Neuron (in vitro differentiated cells): ENCODE results near the gene ANO9.
A peak's percentile ranks its signal among the peaks of the same experiment; 100 is the strongest.

ENCODE experiments used
- H2AFZ ChIP-seq: one replicate; pipeline ENCODE4 v1.6.1; 2013; ENCODE audit warnings: low read depth, mild to moderate bottlenecking, inconsistent platforms, low read length, moderate library complexity
- H3K27me3 ChIP-seq: one replicate; pipeline ENCODE4 v1.6.1; 2013; ENCODE audit warnings: low read length; ENCODE audit not compliant: insufficient read depth
- H3K36me3 ChIP-seq: one replicate; pipeline ENCODE4 v1.6.1; 2013; ENCODE audit warnings: low read length; ENCODE audit not compliant: insufficient read depth
- H3K4me1 ChIP-seq: one replicate; pipeline ENCODE4 v1.6.1; 2013; ENCODE audit warnings: low read length; ENCODE audit not compliant: insufficient read depth
- H3K4me3 ChIP-seq: 2 replicates; pipeline ENCODE4 v1.5.1; 2013; ENCODE audit warnings: mild to moderate bottlenecking, low read length, moderate library complexity
- H3K9me3 ChIP-seq: one replicate; pipeline ENCODE4 v1.6.1; 2013; ENCODE audit warnings: low read length

Gene ANO9

GRCh38 chr11:453564-453963 lies 11.8 kb upstream of the ANO9 start:
- peaks cover 10% of the 10 kb centered on the region for H3K4me1 ChIP-seq
- H3K9me3 ChIP-seq: no peaks in the 10 kb centered on the region
- peaks cover 15% of the 10 kb centered on the region for H3K36me3 ChIP-seq

DNA sequence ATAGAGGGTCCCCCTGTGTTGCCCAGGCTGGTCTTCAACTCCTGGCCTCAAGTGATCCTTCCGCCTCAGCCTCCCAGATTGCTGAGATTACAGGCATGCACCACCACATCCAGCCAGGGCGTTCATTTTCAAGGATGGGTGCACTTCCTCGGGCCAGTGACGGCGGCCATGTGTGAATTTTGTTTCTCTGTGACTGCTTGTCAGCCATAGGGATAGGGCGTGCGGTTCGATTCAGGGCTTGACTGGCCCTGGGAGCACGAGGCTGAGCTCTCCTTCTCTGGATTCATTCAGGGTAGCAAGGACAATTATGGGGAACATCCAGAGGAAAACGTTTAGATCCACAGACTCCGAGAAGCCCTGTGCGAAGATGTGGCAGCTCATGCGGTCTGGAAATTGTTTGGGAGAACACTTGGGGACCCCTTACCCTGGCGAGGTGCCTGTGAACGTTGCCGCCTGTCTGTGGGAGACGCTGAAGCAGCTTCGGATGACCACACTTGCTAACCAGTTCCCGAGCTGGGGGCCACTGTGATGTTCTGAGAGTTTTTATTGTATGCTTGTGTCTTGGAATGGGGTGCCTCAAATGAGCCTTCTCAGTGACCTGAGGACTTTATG lies 11.2 kb upstream of the ANO9 start:
- H3K4me3 ChIP-seq: no peak overlapping the region
- no peaks in the 10 kb centered on the region for H3K9me3 ChIP-seq
- H2AFZ ChIP-seq: no peak overlapping the region
- peaks cover 12% of the 10 kb centered on the region for H3K4me1 ChIP-seq
- H3K27me3 ChIP-seq: no peaks in the 10 kb centered on the region
- peaks cover 15% of the 10 kb centered on the region for H3K36me3 ChIP-seq

More at GRCh38 chr11:453564-453963, 11.8 kb upstream of the ANO9 start:
- Histone ChIP-seq H3K27me3 (no peaks in the 10 kb centered on the region), H2AFZ (no peak overlapping the region), H3K4me3 (no peak overlapping the region)

GRCh38 chr11:452203-452744 lies 10.5 kb upstream of the ANO9 start:
- Histone ChIP-seq H3K9me3 (no peaks in the 10 kb centered on the region), H3K4me3 (no peak overlapping the region), H3K36me3 (peaks cover 15% of the 10 kb centered on the region), H2AFZ (no peak overlapping the region), H3K4me1 (peaks cover 12% of the 10 kb centered on the region), H3K27me3 (no peaks in the 10 kb centered on the region)

DNA sequence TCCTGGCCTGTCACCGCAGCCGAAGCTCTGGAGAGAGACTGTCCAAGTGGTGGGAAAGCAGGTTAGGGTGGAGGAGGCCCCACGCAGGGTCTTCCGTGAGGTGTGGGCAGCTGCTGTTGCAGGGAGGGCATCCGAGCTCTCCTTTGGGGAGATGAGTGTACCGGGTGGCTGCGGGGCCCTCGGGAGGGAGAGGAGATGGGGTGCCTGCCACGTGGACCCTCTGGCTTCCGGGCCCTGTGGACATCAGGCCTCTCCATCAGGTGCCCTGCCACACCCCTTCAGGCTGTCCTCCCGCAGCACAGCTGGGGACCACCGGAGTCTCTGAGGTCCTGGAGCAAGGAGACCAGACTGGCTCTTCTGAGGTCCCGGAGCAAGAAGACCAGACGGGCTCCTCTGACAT lies 9.9 kb upstream of the ANO9 start:
- Histone ChIP-seq H2AFZ (no peak overlapping the region), H3K27me3 (no peaks in the 10 kb centered on the region), H3K4me1 (peaks cover 12% of the 10 kb centered on the region), H3K4me3 (peak overlapping the region; percentile 68), H3K9me3 (no peaks in the 10 kb centered on the region), H3K36me3 (peaks cover 15% of the 10 kb centered on the region)

GRCh38 chr11:450809-451451 lies 9.1 kb upstream of the ANO9 start:
- H2AFZ ChIP-seq: no peak overlapping the region
- H3K4me1 ChIP-seq: peaks cover 12% of the 10 kb centered on the region
- peaks cover 15% of the 10 kb centered on the region for H3K36me3 ChIP-seq
- H3K4me3 ChIP-seq: peak overlapping the region; percentile 68
- no peaks in the 10 kb centered on the region for H3K27me3 ChIP-seq
- H3K9me3 ChIP-seq: no peaks in the 10 kb centered on the region

DNA sequence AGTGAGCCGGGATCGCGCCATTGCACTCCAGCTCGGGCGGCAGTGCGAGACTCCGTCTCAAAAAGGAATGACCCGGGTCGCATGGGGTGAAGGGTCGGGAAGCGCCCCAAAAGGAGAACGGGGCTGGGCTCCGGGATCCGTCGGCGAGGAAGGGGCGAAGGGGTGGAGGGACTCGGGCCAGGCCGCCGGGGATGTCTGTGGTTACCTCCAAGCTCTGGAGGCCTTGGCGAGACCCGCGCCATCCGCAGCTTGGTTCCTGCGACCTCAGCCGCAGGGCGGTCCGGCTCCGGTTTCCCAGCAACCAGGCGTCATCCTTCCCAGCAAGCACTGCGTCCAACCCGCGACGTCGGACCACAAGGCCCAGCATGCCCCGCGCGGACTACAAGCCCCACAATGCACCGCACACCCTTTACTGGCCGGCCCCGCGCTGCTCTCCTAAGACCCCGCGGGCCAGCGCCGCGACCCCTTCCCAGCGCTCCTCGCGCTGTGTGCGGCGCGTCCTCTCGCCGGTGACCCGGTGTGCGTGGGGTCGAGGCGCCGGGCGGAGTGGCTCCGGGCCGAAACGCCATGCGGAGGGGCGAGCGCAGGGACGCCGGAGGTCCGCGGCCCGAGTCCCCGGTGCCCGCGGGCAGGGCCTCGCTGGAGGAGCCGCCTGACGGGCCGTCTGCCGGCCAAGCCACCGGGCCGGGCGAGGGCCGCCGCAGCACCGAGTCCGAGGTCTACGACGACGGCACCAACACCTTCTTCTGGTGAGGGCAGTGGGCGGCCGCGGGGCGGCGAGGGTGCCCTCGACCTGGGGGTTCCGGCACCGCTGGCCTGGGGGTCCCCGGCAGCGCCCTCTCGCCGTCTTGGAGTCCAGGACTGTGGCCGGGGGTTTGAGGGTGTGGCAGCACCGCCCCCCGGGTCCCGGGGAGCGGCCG lies 8.3 kb upstream of the ANO9 start, which contains the start of gene PTDSS2:
PTDSS2 (plus strand) TSS at position 391 of the 920 bp plus-strand sequence; CDS start at position 568, 177 bp downstream.
- H3K4me3 ChIP-seq: peak within 1 kb of the TSS; percentile 68

GRCh38 chr11:447923-448731 lies 6.3 kb upstream of the ANO9 start:
- Histone ChIP-seq H3K27me3 (peaks cover 2% of the 10 kb centered on the region), H3K36me3 (peaks cover 4% of the 10 kb centered on the region), H2AFZ (peak overlapping the region; percentile 17), H3K9me3 (no peaks in the 10 kb centered on the region), H3K4me1 (peaks cover 15% of the 10 kb centered on the region), H3K4me3 (peak overlapping the region; percentile 59)

More for the DNA sequence above, 8.3 kb upstream of the ANO9 start, which contains the start of gene PTDSS2:
- Histone ChIP-seq H3K4me1 (peaks cover 12% of the 10 kb centered on the region), H3K9me3 (no peaks in the 10 kb centered on the region), H2AFZ (no peak within 1 kb of the TSS), H3K27me3 (no peaks in the 10 kb centered on the region), H3K36me3 (peaks cover 15% of the 10 kb centered on the region)

DNA sequence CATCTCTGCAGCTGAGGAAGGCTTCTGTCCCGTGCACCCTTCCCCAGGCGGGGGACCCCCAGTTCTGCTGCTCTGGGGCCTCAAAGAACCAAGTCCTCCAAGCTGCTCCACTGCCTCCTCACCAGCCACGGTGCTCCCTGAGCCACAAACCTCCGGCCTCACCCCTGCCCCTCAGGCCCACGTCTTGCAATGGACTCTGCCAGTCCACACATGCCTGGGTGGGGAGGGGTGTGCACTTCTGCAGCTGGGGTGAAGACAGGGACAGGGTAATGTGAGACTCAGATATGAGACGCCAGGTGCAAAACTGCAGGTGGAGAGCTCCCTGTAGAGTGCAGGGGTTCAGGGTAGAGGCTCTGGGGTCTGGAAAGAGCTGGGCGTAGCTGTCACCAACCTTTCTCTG lies 5.1 kb upstream of the ANO9 start:
- Histone ChIP-seq H2AFZ (no peak overlapping the region), H3K9me3 (no peaks in the 10 kb centered on the region), H3K4me3 (no peak overlapping the region), H3K27me3 (peaks cover 4% of the 10 kb centered on the region), H3K4me1 (peaks cover 15% of the 10 kb centered on the region), H3K36me3 (no peaks in the 10 kb centered on the region)

DNA sequence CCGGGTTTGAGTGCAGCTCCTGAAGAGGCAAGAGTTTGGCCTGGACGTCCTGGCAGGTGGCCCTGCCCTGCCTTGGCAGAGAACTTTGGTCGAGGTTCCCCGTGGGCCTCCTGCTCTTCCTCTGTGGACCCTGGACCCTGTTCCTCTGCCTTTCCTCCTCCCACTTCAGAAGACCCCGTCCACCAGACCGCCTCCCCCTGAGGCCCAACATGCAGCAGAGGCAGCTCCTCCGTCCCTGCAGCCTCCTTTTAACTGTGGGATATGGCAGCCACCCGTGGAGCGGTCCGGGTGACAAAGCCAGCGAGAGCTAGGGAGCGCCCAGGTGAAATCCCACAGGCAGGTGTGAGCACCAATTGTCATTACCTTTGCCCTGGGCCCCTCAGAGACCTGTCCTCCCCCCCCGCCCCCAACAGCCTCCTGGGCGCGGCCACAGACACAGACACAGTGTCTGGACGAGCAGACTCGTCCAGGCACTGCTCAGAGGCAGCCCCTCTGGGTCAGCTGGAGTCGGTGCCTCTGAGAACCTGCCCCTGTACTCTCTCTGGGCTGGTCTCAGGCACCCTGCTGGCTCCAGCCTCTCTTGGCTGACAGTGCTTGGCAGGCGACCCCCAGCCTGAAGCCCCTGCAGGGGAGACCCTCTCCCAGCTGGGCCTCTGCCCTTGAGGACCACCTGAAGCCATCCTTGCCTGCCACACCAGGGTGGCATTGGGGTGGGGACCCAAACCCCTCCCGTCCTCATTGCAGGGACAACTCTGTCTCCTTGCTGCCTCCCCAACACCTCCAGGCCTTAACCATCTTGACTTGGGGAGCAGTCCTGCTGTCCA lies 4.2 kb upstream of the ANO9 start:
- Histone ChIP-seq H3K9me3 (no peaks in the 10 kb centered on the region), H3K4me3 (no peak overlapping the region), H3K4me1 (peaks cover 8% of the 10 kb centered on the region), H3K27me3 (peaks cover 10% of the 10 kb centered on the region), H2AFZ (no peak overlapping the region), H3K36me3 (no peaks in the 10 kb centered on the region)

DNA sequence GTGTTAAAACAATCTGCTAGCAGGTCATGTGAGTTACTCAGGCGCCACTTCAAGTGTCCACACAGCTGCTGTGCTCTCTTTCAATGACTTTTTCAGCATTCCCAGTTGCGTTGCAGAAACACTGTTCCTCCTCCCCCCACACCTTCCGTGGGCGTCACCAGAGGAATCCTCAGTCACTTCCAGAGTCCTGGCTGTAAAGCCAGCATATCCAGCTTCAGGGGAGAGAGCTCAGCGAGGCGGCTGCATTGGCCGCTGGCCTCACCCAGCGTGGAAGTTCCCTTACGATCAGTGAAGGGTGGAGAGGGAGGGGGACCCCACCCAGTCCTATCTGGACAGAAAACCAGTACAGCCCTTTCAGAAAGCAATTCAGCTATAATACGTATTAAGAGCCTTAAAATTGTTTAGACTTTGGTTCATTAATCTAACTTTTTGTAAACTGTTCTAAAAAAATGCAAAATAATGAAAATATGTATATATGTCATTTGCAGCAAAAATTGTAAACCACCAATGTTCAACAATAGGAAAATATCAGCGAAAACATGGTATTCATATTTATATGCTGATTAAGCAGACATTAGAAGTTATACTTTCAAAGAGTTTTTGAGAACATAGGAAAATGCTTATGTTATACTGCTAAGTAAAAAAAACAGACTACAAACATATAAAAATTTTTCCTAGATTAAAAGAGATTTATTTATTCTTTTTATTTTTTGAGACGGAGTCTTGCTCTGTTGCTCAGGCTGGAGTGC lies 2.8 kb upstream of the ANO9 start:
- Histone ChIP-seq H3K4me1 (peaks cover 8% of the 10 kb centered on the region), H3K36me3 (no peaks in the 10 kb centered on the region), H3K27me3 (peaks cover 12% of the 10 kb centered on the region), H3K9me3 (no peaks in the 10 kb centered on the region), H3K4me3 (no peak overlapping the region), H2AFZ (no peak overlapping the region)

- peaks cover 12% of the 10 kb centered on the region for H3K27me3 ChIP-seq
- peaks cover 6% of the 10 kb centered on the region for H3K4me1 ChIP-seq
- H3K4me3 ChIP-seq: no peak overlapping the region
- no peaks in the 10 kb centered on the region for H3K36me3 ChIP-seq
- H3K9me3 ChIP-seq: no peaks in the 10 kb centered on the region
- no peak overlapping the region for H2AFZ ChIP-seq
These were observed 1.9 kb upstream of the ANO9 start for GRCh38 chr11:443542-444199.
